ENCODE data around the gene ADAMTS20.

DNA sequence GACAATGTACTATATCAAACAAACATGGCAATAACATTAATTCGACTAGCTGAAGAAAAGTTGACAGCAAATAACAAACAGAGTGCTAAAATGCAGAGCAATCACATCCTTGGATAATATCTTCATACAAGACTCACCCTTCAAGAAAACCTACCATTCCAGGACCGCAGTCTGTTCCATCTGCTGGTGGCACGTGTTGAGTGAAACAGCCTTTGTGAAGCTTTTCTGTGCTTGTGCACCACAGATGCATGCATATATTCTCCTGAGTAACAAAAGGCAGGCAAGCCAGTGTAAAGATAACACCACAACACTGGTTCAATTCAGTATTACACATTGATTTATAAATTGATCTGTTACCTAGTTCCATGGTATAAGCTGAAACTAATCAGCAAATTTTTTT, 89.3 kb downstream of the ADAMTS20 start:
- TF ChIP-seq, protein P1, sequence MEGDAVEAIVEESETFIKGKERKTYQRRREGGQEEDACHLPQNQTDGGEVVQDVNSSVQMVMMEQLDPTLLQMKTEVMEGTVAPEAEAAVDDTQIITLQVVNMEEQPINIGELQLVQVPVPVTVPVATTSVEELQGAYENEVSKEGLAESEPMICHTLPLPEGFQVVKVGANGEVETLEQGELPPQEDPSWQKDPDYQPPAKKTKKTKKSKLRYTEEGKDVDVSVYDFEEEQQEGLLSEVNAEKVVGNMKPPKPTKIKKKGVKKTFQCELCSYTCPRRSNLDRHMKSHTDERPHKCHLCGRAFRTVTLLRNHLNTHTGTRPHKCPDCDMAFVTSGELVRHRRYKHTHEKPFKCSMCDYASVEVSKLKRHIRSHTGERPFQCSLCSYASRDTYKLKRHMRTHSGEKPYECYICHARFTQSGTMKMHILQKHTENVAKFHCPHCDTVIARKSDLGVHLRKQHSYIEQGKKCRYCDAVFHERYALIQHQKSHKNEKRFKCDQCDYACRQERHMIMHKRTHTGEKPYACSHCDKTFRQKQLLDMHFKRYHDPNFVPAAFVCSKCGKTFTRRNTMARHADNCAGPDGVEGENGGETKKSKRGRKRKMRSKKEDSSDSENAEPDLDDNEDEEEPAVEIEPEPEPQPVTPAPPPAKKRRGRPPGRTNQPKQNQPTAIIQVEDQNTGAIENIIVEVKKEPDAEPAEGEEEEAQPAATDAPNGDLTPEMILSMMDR (IDR thresholded peaks at IDR 0.05; ENCODE audit: low read depth, low read length, poor library complexity, severe bottlenecking) = no peak
- no peak for TF ChIP-seq EZH2phosphoT487 (IDR thresholded peaks at IDR 0.05; ENCODE audit: borderline replicate concordance, low read length)
